Endometrium (tissue), 2 donors: Measurements from ENCODE around the gene SEPTIN2.
"Not testable (repeated sequence)": the region's sequence is repeated elsewhere in the genome, so short reads cannot be mapped to it uniquely, and the experiment has no call there.

Experiments used
- FAIRE-seq: peaks from 2 replicates; lab custom pipeline; 2012; peaks lifted over from hg19 to GRCh38; lab: Jason Lieb, UNC
- donor health status: control.
- donor health status: control.

Gene SEPTIN2

DNA sequence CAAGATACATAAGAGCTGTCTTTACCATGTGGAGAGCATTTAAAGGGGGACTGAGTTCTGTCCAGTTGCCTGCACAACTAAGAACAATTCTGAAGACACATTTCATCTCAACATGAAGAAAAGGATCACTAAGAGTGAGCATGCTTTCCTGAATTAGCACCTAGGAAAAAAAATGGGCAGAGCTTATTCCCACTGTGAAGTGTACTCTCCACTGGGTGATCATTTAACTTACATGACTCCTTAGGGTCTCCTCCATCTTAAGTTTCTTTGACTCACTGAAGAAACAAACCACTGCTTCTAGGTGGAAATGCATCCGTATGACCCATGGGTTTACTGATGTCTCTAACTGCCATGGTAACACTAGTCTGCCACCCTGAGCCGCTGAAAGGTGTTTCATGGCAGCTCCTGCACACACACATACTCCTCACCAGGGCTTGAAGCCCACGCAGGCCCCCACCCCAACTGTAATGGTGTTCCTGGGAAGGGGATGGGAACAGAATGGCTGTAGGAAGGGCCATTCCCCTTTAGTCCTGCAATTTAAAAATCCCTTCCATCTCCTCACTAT, 27.3 kb upstream of the SEPTIN2 start:
- no peak for FAIRE-seq

DNA sequence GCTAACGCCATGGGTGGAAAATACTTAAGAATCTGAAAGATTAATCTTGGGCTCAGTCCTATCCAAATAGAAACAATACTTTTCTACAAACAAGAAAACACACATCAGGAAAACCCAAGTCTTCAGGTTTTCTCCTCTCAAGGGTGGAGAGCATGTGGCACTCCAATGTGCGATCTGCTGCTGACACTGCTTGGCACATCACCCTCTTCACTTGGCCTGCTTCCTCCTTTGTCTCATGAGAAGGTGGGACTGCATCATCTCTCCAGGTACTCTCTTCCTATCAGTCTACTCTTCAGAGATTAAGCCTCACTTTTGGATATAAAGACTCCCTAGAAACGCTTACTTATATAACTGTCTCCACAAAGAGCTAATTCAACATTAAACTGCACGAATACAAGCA, 26.7 kb upstream of the SEPTIN2 start:
- FAIRE-seq = no peak

DNA sequence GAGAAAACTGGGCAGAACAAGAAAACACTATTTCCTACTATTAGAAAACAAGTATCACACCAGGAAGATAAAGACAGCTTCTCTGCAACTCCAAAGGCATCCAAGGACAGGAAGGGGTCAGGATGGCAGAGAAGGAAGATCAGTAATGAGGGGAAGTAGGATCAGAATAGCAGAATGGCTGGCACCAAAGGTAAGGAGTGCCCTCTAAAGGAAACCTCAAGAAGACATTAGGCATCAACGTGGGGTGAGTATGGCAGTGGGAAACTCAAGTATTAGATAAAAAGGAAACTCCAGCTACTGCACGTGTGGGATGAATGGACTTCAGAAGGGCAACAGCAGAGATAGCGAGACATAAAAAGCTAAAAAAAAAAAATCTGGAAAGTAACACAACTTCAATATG, 26.1 kb upstream of the SEPTIN2 start:
- no peak for FAIRE-seq

DNA sequence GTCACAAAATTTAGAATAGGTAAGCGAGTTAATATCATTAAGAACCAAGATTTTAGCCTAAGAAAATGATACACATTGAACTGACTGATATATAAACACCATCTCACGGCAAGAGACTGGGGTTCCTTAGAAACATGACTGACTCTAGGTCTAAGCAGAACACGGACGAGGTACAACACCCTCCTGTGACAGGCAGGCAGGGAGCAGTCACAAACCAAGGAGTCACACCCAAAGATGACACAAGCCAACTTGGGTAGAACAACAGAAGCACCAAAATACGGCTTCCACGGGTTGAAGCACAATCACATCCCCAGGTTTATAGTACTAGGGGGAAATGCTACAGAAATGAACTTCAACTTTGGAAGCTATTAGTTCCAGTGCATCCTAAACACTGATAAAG, 24.6 kb upstream of the SEPTIN2 start:
- FAIRE-seq = no peak

DNA sequence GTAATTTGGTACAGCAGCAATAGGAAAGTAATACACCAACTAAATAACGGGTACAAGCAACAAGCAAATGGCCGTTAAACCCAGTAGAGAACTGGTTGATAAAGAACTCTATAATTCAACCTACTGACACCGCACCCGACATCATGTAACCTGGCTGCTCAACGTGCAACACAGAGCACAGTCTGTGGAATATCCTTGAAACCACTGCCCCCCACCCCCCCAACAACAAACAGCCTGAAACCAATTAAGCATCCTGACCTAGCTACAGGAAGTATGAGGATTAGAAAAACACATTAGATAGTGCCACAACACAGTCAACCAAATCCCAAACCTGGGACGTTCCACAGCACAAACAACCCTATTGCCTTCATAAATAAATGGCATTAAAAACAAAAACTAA, 23.7 kb upstream of the SEPTIN2 start:
- no peak for FAIRE-seq

DNA sequence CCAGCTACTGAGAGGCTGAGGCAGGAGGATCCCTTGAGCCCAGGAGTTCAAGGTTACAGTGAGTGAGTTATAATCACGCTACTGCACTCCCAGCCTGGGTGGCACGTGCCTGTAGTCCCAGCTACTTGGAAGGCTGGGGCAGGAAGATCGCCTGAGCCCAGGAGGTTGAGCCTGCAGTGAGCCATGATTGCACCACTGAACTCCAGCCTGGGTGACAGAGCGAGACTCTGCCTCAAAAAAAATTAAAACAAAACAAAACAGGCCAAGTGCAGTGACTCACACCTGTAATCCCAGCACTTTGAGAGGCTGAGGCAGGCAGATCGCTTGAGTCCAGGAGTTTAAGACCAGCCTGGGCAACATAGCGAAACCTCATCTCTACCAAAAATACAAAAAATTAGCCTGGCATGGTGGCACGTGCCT, 22.3 kb upstream of the SEPTIN2 start:
- not testable (repeated sequence) for FAIRE-seq

DNA sequence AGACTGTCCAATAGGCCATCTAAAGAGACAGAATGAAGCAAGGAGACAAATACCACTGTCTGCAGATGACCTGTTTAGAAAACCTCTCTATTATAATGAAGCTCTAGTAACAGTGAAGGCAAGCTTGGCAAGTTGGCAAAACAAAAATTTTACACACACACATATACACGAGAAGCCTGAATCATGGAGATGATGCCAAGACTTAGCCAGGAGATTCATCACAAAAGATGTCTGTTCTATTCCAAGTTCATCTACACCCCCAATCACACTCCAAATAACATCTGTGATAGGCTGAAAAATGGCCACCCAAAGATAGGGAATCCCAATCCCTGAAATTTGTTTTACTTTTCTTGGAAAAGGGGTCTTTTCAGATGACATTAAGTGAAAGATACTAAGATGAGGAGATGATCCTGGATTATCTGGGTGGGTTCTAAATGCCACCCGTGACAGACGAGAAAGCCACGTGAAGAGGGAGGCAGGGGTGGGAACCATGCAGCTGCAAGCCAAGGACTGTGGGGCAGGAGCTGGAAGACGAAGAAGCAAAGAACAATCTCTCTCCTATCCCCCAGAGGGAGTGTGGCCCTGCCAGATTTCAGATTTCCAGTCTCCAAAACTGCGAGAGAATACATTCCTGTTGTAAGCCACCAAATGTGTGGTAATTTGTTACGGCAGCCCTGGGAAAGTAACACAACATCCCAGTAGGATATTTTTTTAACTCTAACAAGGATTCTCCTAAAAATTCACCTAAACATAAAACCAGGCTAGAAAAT, 20.2 kb upstream of the SEPTIN2 start:
- FAIRE-seq = no peak

DNA sequence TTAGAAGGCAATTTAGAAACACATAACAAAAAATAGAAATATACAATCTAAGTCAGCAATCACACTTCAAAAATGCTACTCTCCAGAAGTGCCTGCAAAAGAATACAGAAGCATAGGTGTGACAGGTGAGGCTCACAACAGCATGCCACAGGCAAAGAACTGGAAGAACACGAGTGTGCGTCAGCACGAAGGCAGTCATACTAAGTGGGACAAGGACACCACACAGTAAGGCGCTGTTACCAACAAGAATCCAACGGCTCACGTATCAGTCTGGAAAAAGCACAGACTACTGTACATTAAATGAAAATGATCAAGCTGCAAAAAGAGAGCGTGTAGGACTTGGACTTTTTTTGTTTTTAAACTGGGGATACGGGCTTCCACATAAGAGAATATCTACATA, 19.0 kb upstream of the SEPTIN2 start:
- no peak for FAIRE-seq

DNA sequence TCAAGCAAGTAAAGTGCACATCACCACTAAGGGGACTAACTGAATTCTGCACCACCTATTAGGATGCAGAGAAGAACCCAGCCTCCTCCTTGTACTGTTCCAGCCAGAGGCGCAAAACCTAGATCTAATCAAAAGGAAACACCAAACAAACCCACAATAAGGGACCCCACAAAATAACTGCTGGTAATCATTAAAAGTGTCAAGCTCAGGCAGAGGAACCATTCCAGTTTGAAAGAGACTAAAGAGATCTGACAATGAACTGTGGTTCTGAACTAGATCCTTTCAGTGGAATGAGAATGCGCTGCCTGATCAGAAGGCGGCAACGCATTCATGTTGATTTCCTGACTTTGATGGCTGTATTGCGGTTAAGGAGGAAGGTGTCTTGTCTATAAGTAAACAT, 17.1 kb upstream of the SEPTIN2 start:
- FAIRE-seq = no peak

DNA sequence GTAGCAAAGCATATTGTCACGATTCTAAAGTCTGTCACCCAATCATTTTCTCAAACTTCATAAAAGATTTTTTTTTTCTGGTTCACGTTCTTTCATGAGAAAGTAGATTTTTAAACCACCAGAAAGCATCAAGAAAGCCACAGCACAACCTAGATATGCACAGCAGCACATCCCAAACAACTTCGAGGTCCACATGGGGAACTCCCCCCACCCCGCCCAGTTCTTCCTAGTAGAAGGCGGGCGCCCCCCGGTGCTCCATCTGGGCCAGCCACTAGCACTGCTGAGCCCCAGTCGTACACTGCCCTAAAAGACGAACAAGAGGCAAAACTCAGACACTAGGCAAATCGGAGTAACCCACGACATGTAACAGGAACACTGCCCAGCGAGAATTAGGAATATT, 15.7 kb upstream of the SEPTIN2 start:
- FAIRE-seq = no peak

DNA sequence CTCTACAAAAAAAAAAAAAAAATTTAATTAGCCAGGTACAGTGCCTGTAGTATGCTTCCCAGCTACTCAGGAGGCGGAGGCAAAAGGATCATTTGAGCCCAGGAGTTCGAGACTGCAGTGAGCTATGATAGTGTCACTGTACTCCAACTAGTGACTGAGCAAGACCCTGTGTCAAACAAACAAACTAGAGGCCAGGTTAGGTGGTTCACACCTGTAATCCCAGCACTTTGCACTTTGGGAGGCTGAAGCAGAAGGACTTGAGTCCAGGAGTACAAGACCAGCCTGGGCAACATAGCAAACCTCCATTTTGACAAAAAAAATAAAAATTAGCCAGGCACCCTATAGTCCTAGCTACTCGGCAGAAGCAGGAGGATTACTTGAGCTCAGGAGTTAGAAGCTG, 13.6 kb upstream of the SEPTIN2 start:
- no peak for FAIRE-seq

DNA sequence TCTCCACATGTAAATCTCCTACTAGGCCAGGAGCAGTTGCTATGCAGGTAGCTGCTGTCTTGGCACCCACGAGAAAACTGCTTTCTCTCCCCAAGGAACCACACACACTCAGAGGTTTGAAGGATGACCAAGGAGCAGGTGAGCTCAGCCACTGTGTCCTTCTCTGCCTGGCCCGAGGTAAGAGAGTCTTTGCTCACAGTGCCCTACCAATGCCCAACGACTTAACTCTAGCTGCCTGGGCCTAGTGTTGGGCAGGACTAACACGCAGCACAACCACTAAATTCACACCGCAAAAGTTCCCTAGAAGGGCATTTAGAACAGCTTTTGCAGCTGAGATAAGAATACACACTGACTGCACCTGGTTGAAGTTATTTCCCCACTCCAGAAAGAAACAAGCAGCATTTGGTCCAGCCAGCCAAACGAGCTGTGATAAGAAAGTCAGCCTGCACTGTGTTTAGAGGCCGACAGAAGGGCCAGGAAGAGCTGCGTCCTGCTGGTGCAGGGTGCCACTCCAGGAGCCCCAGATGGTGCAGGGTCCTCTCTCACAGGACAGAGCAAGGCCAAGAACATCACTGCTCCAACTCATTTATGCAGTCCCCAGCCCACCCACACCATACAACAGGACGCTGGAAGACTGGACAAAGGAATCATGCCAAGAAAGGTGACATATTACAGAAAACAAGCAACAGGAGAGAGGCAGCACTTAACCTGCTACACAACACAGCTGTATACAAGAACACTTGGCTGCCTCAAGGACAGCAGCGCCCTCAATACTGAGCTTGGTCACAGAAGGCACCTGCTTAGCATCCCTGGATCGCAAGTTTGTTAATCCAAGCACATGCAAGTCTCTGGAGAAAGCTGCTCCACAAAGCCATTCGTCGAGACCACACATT, 12.7 kb upstream of the SEPTIN2 start:
- no peak for FAIRE-seq

DNA sequence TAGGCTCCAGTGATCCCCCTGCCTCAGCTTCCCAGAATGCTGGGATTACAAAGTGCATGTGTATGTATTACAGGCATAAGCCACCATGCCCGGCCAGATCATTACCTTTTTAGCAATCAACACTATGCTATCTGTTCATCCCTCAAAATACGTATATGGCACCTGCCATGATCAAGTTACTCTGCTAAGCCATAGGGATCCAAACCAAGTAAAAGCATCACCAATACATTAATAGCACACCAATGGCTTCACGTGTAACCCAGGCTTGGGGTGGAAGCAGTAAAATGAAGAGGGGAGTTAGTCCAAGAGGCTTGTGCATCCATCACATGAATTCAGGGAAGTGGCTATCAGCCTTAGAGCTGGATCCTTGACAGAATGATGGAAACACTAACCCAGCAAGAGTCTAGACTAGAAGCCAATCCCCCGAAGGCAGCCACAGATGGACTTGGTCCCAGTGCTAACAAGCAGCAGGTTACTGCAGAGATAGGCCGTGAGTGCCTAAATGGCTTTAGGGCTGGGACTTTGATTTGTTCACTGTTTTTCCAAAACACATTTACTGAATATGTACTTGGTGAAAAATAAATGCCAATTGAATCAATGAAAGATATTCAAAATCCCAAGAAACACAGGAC, 11.6 kb upstream of the SEPTIN2 start:
- no peak for FAIRE-seq

DNA sequence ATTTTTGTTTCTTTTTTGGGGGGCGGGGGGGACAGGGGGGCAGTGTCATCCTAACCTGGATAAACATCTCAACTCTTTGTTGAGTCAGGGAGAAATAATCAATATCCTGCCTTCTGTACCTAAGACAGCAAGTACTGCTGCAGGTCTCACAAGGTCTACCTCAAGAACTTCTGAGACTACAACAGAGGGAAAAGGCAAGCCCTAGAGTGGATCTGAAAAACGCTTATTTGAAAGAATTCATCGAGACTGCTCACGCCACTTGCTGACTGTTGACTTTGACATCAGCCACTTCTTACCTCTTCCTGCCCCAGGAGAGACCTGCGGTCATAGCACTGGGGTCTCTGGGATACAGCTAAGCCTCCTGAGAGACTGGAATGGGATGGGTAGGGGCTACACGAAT, 8.7 kb upstream of the SEPTIN2 start:
- no peak for FAIRE-seq

DNA sequence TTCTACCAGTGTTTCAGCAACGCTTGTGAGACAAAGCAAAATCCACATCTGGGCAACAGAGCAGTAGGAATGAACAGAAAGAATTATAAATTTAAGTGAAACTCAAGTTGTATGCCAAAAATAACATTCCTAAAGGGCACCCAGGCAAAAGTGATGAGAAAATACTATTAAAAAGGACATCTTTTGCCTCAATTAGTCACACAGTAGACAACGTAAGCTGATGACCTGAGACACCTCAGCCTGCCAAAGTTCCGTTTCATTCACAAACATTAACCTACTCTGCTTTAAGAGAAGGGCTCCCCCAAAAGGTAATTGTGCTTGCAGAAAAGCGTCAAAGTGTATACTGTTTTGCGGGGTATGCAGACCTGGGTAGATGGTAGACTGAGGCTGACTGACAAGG, 7.5 kb upstream of the SEPTIN2 start:
- FAIRE-seq = no peak

DNA sequence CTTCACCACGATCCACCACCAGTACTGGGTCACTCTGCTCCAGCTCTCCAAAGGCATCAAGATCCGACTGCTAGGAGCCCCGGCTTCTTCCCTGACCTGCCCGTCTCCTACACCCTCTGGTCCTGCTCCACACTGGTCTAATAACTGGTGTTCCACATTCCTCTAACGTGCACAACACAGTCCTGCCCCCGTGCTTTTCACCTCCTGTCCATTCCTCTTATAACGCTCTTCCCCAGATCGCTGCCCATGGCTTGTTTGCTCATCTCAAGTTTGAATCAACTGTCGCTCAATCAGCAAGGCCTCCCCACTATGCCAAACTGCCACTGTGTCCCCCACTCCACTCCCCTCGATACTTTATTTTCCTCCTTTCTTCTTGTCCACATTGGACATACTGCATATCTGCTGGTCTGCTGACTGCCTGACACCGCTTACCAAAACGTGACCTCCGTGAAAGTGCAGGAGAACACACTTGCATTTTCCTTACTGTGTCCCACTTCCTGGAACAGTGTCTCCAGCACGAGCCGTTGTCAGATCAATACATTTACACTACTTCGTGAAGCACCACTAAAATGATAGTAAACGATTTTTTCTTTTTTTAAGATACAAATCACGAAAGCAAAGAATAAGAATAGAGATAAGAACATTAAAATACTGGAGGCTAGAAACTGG, 6.8 kb upstream of the SEPTIN2 start:
- FAIRE-seq = no peak

DNA sequence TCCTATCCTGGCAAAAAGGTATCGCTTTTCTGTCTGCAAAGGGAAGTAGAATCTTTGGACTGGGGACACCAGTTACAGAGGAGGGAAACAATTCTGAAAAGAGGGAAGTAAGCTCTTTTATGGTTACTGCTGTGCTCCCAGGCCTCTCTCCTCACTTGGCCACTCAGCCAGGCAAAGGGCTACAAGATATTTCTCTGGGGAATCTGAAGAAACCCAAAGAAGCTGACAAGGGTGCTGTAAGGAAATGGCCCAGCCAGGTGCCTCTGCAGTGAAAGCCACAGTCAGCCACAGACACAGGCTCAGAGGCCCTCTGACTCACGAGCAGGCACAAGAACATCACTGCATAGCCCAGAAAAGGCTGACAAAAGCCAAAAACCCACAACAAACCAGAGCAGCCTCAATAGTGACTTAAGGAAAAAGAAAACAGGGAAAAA, 6.0 kb upstream of the SEPTIN2 start:
- FAIRE-seq = no peak

DNA sequence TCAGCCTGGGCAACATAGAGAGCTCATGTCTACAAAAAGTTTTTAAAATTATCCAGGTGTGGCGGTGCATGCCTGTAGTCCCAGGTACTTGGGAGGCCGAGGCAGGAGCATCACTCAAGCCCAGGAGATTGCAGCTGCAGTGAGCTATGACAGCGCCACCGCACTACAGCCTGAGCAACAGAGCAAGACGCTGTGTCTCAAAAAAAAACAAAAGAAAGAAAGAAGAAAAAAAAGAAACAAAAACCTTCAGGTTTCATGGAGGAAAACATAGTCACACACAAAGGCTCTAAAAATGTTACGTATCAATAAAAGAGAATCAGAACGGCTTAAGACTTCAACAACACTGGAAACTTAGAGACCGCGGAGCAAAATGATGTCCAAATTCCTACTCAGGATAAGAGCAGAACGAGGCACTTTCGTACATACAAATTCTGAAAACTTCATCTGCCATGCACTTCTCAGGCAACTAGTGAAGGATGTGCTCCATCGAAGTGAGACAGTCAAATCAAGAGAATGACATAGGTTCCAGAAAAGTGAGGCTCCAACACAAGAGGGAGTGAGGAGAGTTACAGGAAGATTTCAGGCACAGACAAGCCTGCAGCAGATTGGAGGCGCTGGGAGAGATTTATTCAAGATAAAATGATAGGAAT, 4.7 kb upstream of the SEPTIN2 start:
- no peak for FAIRE-seq

DNA sequence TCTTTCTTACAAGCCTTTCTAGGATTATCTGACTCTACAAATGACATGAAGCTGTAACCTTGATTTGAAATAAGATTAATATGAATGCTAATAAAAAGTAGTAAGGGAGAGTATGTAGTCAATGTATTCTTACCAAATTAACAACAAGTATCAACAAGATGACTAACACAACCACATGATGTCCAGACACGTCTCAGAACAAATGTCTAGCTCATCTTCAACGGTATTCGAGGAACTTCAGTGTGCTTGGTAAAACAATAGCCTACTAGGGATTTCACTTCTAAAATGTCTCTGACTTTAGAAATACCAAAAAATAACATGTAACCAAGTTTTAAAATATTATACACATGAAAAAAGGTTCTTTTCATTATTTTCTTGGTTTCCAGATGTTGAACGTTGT, 3.6 kb upstream of the SEPTIN2 start:
- no peak for FAIRE-seq

DNA sequence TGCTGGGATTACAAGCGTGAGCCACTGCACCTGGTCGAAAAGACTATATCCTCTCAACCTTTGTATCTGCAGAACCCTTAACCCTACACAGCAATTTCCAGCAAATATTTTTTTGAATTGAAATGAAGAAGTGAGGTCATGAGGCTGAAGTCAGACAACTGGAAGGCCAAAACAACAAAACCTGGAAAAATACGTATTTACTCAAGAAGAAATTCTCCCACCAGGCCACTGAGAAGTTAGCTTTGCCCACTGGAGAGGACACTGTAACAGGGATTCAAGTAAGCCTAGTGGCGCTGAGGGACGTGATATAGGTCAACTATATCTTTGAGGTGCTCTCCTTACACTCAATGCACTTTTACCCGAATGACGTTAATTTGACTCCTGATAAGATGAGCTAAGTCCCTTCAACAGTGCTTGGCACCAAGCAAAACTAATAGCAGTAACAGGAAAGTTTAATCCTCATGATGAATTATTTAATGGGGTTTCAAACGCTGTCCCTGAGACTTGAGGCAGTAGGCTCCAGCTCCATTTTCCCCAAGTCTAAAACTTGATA, 2.1 kb upstream of the SEPTIN2 start:
- no peak for FAIRE-seq
